HG02763 (cell line): ENCODE data around the gene TRAF4.

ENCODE experiments used
- ATAC-seq: cut with Tn5 transposase; IDR thresholded peaks from one replicate; pipeline ENCODE4 v1.9.1; 2021; ENCODE audit warnings: mild to moderate bottlenecking, moderate library complexity; ENCODE audit not compliant: unreplicated experiment

The TRAF4 gene

GRCh38 chr17:28743243-28744103 is at the start of gene TRAF4:
Gene TRAF4 (plus strand): TSS chr17:28744011. CDS start chr17:28744113, 102 bp downstream.
- ATAC-seq, result peak; percentile 73

GRCh38 chr17:28698253-28698941 is 45.4 kb upstream of the TRAF4 start:
- ATAC-seq, result no peak

- no peak for ATAC-seq
Measured at GRCh38 chr17:28700278-28700677, 43.5 kb upstream of the TRAF4 start.

GRCh38 chr17:28700830-28701492 is 42.9 kb upstream of the TRAF4 start:
- ATAC-seq, result no peak

GRCh38 chr17:28702026-28702751 is 41.6 kb upstream of the TRAF4 start:
- ATAC-seq, result no peak

GRCh38 chr17:28702752-28703150 is 41.1 kb upstream of the TRAF4 start:
- ATAC-seq, result no peak

- no peak for ATAC-seq
Measured at GRCh38 chr17:28703552-28704218, 40.1 kb upstream of the TRAF4 start.

GRCh38 chr17:28704219-28704858 is 39.5 kb upstream of the TRAF4 start:
- no peak for ATAC-seq

- no peak for ATAC-seq
Measured at GRCh38 chr17:28705074-28705659, 38.6 kb upstream of the TRAF4 start.

GRCh38 chr17:28705728-28706334 is 38.0 kb upstream of the TRAF4 start:
- no peak for ATAC-seq

GRCh38 chr17:28706471-28707338 is 37.1 kb upstream of the TRAF4 start:
- ATAC-seq, result no peak

GRCh38 chr17:28707339-28707720 is 36.5 kb upstream of the TRAF4 start:
- no peak for ATAC-seq

GRCh38 chr17:28710861-28711722 is 32.7 kb upstream of the TRAF4 start:
- peak; percentile 79 for ATAC-seq

GRCh38 chr17:28711723-28712031 is 32.1 kb upstream of the TRAF4 start, which contains the start of gene PROCA1:
Gene PROCA1 (minus strand): TSS chr17:28711888. CDS start chr17:28711660, 228 bp downstream.
- ATAC-seq, result no peak

GRCh38 chr17:28712032-28712704 is 31.6 kb upstream of the TRAF4 start:
- no peak for ATAC-seq

GRCh38 chr17:28712705-28713415 is 31.0 kb upstream of the TRAF4 start:
- ATAC-seq, result no peak
